Muscle of back (tissue), 11 donors: Measurements from ENCODE around the gene EXOC3L4. TPM values are rescaled to one million over a fixed set of nuclear protein-coding genes. Genes with fewer than 3 reads are reported as not detected.

ENCODE experiments used
- DNase-seq, 3 donors: peaks; one replicate each; pipeline versions ENCODE4 v3.0.0 to v3.0.0-alpha.2; 2013
- polyA plus RNA-seq, 10 donors: library from polyadenylated mRNA; unstranded; fragments of 120-200 nt; gene quantifications; one replicate each; pipeline ENCODE4 v1.2.1, GENCODE V29; 2013; ENCODE audit not compliant: insufficient read length in 10 of 10

The EXOC3L4 gene
- polyA plus RNA-seq, 10 donors = 0.12 to 1.5 (median 0.51) TPM

DNA sequence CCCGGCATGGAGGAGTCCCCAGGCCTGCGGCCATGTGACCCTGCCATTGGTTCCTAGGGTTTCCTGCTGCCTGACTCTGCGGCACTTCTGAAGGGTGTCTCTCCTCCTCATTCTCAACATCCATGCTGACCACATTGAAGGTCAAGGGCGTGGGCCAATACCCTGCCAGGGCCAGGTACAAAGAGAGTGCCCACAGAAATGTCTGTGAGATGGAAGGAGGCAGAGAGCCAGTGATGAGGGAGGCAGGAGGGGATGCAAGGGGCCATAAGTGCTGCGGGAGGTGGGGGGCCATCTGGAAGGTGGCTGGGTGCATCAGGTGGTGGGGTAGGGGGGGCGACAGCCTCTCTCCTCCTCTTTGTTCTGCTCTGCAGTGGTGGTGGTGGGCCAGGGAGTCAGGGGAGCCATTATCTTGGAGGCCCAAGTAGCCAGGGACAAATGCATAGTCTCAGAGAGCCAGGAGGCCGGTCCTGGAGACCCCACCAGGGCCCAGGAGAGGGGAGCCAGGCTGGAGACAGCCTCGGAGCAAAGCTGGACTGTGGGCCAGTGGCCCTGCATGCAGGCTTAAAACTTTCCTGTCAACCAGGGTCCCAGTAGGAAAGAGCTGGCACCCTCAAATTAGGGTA, 24.2 kb upstream of the EXOC3L4 start:
- DNase-seq = no peak

GRCh38 chr14:103070971-103071542, 23.5 kb upstream of the EXOC3L4 start:
- DNase-seq = no peak

DNA sequence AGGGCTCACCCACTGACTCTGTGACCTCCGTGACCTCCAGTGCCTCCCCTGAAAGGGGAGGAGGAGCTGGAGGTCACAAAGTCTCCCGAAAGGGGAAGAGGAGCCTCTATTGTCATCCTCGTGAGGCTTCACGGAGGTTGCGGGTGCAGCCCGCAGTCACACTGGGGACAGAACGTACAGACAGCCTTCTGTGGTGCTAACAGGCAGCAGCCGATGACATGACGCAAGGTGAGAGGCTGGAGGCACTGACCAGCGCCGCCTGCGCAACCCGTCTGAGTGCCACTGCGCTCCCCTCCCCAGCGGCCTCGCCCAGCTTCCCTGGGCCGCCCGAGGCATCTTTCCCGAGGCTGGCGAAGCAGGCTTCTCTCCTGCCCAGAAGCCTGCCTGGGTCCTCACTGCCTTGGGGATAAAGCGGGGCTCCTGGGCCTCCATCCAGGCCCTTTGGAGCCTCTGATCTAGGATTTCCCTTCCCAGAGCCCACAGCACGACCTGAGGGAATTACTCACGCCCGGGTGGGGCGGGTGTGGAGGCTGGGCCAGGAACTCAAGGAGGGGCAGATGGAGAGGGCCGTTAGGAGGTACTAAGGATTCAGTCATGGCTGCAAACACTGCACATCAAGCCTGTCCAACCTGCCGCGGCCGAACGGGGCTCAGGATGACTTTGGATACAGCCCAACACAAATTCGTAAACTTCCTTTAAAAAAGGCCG, 22.8 kb upstream of the EXOC3L4 start:
- no peak for DNase-seq

- no peak for DNase-seq
Measured at GRCh38 chr14:103072595-103073366, 21.7 kb upstream of the EXOC3L4 start.

DNA sequence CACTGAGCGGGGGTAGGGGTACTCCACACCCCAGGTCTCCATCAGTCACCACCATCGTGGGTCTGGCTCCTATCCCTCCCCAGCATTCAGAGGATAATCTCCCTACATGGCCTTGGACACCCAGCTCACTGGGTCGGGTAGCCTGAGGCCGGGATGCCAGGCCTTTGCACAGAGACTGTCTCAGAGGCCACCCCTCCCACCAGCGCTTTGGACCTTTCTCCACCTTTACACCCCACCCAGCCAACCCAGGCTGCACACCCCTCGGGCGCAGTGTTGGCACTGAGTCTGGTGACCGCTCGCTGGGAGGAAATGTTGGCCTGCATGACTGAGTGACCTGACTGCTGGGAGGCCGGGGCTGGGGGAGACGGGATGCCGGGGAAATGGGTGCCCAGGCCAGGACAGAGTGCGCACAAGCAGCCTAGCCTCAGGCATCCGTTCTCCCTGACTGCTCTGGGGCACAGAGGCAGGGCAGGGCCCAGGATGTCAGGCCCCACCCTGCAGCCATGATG, 21.1 kb upstream of the EXOC3L4 start:
- no peak for DNase-seq

GRCh38 chr14:103073876-103074728, 20.4 kb upstream of the EXOC3L4 start:
- DNase-seq = peak in 1 of 3 donors; percentile 45

DNA sequence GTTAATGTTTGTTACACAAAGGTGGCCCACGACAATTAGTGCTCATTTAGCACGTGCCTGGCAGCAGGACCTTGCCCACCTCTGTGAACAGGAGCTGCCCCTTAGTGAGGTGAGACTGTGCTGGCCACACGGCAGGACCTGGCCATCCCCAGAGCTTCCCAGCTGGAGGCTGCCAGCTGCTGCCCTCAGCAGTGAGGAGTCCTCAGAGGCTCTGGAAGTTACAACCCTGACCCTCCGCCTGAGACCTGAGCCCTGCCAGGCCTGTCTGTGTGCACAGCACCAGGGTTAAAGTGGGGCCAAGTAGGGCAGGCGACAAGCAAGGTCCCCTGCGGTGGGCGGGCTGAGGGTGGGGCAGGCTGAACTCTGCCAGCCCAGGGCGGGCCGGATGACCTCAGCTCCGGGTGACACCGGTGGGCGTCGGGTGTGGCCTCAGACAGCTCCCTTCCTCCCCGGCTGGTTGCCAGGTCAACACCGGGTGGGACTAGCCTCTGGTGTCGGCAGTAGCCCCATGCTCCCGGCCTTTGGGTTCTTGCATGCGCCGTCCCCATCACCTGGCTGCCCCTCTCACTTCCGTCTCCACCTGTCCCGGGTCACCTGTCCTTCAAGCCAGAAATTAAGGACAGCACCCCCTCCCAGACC, 19.7 kb upstream of the EXOC3L4 start:
- DNase-seq = peak in 1 of 3 donors; percentile 50

- peak; percentile 57 to 79 (median 79) for DNase-seq
Measured at GRCh38 chr14:103078420-103078749, 16.1 kb upstream of the EXOC3L4 start.

DNA sequence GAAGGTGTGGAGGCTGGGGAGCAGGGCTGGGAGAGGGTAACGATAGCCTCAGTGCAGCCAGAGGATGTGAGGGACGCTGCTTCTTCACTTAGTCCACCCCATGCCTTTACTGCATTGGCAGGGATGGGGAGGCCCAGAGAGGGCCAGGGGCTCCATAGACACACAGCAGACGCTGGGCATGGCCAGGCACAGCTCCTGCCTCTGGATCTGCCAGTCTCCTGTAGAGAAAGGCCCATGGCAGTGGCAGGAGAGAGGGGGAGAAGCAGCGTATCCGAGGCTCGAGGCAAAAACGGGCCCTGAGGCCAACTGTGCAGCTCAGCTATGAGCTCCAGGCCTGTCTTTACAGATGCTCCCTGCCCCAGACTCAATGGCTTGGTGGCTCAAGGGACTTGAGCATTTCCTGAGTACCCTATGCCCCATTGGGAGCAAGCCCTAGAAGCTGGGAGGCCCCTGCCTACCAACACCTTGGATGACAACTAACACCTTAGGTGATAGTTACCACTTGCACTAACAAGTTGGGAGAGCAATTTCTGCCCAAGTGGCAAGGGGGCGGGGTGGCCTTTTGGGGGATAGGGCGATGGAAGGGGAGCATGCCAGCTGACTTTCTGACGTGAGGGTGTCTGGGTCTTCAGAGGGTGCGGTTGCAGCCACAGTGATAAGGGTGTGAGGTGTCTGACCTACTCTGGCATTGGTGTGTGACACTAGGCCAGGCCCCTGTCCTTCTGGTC, 15.5 kb upstream of the EXOC3L4 start:
- DNase-seq = no peak

GRCh38 chr14:103081951-103082350, 12.6 kb upstream of the EXOC3L4 start:
- DNase-seq = no peak

GRCh38 chr14:103084021-103084919, 10.3 kb upstream of the EXOC3L4 start, which contains the start of gene LBHD2:
Gene LBHD2 (plus strand): TSS chr14:103084210. CDS start chr14:103086013, 1,803 bp downstream.
- DNase-seq = peak in 1 of 3 donors; percentile 53

DNA sequence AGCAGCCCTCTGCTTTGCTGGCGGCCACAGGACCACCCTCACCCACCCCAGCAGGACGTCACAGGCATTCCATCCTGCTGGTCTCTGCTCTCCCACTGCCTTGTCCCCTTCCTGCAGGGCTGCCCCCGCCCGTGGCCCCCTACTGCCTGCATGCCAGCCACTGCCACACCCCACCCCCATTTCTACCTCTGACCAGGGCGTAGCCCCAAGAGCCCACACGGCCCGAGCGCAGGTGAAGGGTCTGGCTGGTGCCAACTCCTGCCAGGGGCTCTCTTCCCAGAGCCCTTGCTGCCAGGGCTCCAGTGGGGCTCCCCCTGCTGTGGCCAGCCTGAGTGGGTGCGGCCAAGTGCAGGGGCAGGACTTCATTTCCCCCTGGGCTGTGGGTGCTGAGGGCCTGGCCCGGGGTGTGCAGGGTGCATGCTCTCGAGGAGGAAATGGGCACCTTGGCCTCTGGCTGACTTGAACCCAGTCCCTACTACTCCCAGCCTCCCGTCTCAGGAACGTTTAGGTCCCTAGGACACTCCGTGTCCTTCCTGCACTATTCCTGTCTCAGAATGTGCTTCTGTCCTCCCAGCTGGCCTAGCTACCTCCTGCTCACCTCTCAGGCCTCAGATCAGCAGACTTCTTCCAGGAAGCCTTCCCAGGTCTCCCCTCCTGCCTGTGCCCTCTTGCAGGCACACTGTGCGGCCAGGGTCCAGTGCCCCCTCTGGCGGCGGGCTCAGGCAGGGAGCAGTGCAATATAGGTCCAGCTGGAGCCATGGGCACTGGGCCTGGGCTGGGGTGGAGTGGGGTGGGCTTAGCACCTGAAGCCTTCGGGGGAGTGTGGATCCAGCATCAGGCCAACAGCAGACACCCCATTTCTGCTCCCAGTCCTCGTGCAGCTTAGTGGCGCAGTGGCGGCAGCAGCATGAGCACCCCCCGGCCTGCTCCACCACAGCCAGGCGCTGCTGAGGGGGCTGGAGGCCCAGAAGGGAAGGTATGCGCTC, 9.1 kb upstream of the EXOC3L4 start:
- no peak for DNase-seq

GRCh38 chr14:103086771-103087342, 7.7 kb upstream of the EXOC3L4 start:
- no peak for DNase-seq

- no peak for DNase-seq
Measured at GRCh38 chr14:103087343-103087835, 7.1 kb upstream of the EXOC3L4 start.

DNA sequence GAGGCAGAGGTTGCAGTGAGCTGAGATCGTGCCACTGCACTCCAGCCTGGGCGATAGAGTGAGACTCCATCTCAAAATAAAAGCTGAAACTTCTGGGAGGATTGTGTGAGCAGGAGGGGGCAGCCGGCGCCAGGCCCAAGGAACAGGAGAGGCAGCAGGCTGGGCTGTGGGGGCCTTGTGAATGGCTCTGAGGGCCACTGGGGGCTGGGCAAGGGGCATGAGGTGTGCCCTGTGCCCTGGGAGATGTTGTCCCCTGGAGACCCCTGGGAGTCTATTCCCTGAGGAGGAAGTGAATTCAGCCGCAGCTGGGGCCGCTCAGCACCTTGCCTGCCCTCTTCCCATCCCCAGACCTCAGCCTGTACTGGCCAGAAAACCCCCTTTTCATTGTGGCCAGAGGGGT, 5.6 kb upstream of the EXOC3L4 start:
- no peak for DNase-seq

- no peak for DNase-seq
Measured at GRCh38 chr14:103089386-103090335, 4.9 kb upstream of the EXOC3L4 start.
